HG02973 (cell line): ENCODE results near the gene DOP1B.

Source experiments
- ATAC-seq: cut with Tn5 transposase; IDR thresholded peaks from one replicate; pipeline ENCODE4 v1.9.1; 2021; ENCODE audit warnings: moderate library complexity; ENCODE audit not compliant: unreplicated experiment

Gene DOP1B

DNA sequence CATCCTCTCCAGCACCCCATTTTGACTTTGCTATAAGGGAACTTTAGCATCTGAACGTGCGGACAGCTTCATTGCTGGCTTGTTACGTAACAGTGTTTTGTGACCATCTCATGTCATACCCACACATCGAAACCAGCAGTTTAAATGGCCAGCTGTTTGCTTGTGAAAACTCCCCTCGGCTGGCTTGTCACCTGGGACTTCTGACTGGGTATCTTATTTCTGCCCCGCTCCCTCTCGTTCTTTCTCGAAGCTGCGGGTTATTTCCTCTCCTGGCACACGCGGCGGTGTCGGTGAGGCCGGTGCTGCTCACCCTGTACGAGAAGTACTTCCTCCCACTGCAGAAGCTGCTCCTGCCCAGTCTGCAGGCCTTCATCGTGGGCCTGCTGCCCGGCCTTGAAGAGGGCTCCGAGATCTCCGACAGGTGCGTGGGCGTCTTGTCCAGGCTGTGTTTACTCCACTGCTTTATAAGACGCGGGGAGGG lies 43.5 kb downstream of the DOP1B start:
- ATAC-seq: no peak

DNA sequence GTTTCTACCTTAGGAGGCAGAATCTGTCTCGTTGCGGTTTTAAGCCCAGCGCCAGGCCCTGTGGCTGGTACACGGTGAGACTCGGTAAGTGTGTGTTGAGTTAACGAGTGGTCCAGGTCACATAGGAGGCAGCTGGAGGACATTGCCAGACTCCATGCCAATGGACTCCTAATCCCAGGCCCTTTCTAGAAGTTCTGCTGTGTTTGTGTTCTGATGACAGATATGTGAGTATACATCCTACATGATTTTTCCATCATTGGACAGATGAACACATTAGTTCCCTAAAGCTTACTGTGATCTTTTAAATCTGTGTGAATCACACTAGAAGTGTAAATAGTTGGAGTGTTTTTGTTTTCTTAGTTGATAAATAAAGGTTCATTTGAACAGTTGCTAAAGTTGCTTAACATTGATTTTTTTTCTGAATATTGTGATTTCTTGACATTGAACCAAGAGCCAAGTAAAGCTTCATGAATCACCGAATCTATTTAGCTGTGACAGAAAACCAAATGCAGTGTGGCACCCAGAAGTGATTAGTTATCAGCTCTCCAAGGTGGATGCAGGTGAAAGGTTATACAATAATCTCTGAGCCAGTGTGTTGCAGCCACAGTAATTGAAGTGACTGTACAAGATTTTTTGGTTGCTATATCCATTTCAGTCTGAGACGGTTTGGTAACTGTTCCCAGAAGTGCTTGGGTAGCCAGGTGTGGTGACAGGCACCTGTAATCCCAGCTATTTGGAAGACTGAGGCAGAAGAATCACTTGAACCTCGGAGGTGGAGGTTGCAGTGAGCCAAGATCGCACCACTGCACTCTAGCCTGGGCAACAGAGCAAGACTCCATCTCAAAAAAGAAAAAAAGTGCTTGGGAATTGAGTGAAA lies 46.3 kb downstream of the DOP1B start:
- no peak for ATAC-seq

DNA sequence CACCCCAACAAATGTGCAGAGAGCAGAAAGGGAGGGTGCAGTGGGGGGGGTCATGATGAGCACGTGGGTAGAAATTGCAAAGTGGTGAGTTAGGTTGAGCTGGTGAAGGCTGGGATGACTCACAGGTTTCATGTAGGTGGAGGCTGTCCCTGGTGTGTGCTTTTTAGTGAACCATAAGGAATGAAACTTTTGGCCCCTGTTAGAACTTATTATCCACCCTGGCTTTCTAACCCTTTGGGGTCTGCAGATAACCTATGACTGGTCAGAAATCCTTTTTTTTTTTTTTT lies 46.9 kb downstream of the DOP1B start:
- no peak for ATAC-seq

DNA sequence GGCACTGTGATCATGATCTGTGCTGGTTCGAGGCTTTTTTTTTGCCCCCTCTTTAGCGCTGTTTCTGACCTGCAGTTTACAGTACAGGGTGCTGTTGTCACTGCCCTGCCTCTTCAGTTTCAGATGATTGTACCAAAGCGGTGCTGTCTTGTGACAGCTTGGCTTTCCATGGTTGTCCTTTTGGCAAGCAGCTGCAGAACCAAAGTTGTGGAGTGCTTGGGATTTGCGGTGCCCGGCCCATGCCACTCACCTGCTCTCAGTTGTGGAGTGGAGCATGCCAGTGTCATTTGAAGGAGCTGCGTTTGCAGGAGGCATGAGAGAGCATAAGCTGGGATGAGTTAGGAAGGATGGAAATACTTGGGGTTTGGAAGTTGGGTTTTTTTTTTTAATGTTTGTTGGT lies 48.4 kb downstream of the DOP1B start:
- no peak for ATAC-seq

DNA sequence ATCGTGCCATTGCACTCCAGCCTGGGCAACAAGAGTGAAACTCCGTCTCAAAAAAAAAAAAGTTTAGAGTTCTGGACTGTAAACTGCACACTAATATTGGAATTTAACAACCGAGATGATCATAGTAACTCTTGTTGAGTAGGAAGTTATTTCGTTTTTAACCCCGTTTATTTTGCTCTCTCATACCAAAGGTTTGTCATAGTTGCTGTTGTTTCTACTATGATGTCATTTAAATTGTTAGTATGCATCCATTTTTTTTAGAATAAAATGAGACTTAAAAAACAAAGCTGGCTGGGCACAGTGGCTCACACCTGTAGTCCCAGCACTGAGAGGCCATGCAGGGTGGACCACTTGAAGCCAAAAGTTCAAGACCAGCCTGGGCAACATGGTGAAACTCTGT lies 49.3 kb downstream of the DOP1B start:
- no peak for ATAC-seq
